ENCODE measurements around the gene APOBEC3G. TPM values are rescaled to one million over a fixed set of nuclear protein-coding genes. Genes with fewer than 3 reads are reported as not detected.
A peak's percentile ranks its signal among the peaks of the same experiment; 100 is the strongest.
"Not testable (repeated sequence)": the region's sequence is repeated elsewhere in the genome, so short reads cannot be mapped to it uniquely, and the experiment has no call there.

Gene APOBEC3G
- total RNA-seq, 2 experiments from 2014 or later, result 45.9 to 47.4 TPM

DNA sequence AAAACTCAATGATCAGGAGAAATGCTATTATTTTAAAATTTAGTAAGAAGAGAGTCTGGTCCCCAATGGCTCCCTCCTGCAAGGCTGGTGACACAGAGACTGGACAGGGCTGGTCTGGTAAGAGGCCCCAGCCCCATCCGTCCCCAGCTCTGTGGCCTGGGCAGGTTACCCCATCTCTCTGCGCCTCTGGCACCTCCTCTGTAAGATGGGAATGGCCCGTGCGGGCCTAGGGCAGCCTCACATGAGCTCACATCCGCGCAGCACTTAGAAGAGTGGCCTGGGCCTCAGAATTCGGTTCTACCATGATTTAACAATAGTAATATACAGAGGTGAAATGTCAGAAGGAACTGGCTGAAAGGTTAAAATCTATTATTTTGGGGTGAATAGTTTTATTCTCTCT, 35.2 kb upstream of the APOBEC3G start:
- no peak for DNase-seq
- no peak for ATAC-seq
- peaks cover 20% of the 10 kb centered on the region for H3K4me1 Mint-ChIP-seq
- H3K36me3 Mint-ChIP-seq (ENCODE audit: low read depth), result peaks cover 12% of the 10 kb centered on the region
- intact Hi-C loops (cut with DNase I, micrococcal nuclease), result loop anchor here in 1 of 2 experiments (2.0 to 5.0 kb wide), 2 partner anchors 21 to 35 kb away; partner anchors contain the start of genes APOBEC3D and APOBEC3G
- H3K9me3 Mint-ChIP-seq (ENCODE audit: low read depth), result no peaks in the 10 kb centered on the region
- H3K4me3 Mint-ChIP-seq, result peak overlapping the region; percentile 86
- CTCF ChIA-PET, result interaction anchor here (0.6 to 0.7 kb wide), 2 partner anchors 97 to 129 kb away, joined by 3 to 4 read pairs; no protein-coding TSS in a partner anchor
- no peaks in the 10 kb centered on the region for H3K27me3 Mint-ChIP-seq
- POLR2A ChIA-PET, result no interaction called here
- peak overlapping the region; percentile 65 for H3K27ac Mint-ChIP-seq

DNA sequence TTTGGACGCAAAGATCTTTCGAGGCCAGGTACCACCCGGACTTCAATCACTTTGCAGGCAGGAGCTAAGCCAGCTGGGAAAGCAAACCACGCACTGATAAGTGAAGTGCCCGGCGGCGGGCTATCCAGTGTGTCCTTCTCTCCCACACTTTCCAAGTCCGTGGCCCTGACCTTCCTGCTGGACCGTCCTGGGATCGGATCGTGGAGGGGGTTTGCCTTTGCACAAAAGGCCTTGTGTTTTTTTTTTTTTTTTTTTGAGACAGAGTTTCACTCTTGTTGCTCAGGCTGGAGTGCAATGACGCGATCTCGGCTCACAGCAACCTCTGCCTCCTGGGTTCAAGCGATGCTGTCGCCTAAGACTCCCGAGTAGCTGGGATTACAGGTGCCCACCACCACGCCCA, 34.0 kb upstream of the APOBEC3G start:
- H3K27me3 Mint-ChIP-seq; H3K4me3 Mint-ChIP-seq; POLR2A ChIA-PET; H3K27ac Mint-ChIP-seq; ATAC-seq; CTCF ChIA-PET; H3K9me3 Mint-ChIP-seq (ENCODE audit: low read depth); DNase-seq: not testable (repeated sequence)
- peaks cover 16% of the 10 kb centered on the region for H3K4me1 Mint-ChIP-seq
- peaks cover 12% of the 10 kb centered on the region for H3K36me3 Mint-ChIP-seq (ENCODE audit: low read depth)
- intact Hi-C loops (cut with DNase I, micrococcal nuclease), result loop anchor here in 1 of 2 experiments (5.0 kb wide), 1 partner anchor 34 kb away; the partner anchor contains the start of gene APOBEC3G

DNA sequence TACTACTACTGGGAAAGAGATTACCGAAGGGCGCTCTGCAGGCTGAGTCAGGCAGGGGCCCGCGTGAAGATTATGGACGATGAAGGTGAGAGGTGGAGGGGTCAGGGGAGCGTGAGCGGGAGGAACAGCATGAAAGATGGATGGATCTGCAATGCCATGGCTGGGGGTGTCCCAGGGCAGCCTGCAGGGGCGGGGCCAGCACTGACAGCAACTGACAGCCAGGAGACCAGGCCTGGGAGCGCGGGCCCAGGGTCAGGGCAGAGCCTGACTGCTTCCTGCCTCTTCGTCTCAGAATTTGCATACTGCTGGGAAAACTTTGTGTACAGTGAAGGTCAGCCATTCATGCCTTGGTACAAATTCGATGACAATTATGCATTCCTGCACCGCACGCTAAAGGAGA, 31.9 kb upstream of the APOBEC3G start:
- POLR2A ChIA-PET, CTCF ChIA-PET: not testable (repeated sequence)

DNA sequence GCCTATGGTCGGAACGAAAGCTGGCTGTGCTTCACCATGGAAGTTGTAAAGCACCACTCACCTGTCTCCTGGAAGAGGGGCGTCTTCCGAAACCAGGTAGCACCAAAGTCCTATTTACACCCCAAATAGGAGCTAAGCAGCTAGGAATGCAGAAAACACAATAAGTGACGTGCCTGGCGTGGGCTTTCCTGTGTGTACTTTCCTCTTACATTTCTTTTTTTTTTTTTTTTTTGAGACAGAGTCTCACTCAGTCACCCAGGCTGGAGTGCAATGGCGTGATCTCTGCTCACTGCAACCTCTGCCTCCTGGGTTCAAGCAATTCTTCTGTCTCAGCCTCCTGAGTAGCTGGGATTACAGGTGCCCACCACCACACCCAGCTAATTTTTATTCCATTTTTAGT, 27.6 kb upstream of the APOBEC3G start:
- intact Hi-C loops (cut with DNase I, micrococcal nuclease); H3K4me3 Mint-ChIP-seq; H3K27me3 Mint-ChIP-seq; H3K27ac Mint-ChIP-seq; H3K9me3 Mint-ChIP-seq (ENCODE audit: low read depth); H3K36me3 Mint-ChIP-seq (ENCODE audit: low read depth); DNase-seq; POLR2A ChIA-PET; ATAC-seq; H3K4me1 Mint-ChIP-seq: not testable (repeated sequence)
- CTCF ChIA-PET, result interaction anchor here (0.7 kb wide), 1 partner anchor 612 kb away, joined by 3 read pairs; no protein-coding TSS in a partner anchor

More for the DNA sequence above, 31.9 kb upstream of the APOBEC3G start:
- H3K27me3 Mint-ChIP-seq; DNase-seq; H3K9me3 Mint-ChIP-seq (ENCODE audit: low read depth); H3K4me3 Mint-ChIP-seq; ATAC-seq; H3K27ac Mint-ChIP-seq; intact Hi-C loops (cut with DNase I, micrococcal nuclease): not testable (repeated sequence)
- Mint-ChIP-seq H3K36me3 (ENCODE audit: low read depth) (peaks cover 12% of the 10 kb centered on the region), H3K4me1 (peaks cover 13% of the 10 kb centered on the region)

DNA sequence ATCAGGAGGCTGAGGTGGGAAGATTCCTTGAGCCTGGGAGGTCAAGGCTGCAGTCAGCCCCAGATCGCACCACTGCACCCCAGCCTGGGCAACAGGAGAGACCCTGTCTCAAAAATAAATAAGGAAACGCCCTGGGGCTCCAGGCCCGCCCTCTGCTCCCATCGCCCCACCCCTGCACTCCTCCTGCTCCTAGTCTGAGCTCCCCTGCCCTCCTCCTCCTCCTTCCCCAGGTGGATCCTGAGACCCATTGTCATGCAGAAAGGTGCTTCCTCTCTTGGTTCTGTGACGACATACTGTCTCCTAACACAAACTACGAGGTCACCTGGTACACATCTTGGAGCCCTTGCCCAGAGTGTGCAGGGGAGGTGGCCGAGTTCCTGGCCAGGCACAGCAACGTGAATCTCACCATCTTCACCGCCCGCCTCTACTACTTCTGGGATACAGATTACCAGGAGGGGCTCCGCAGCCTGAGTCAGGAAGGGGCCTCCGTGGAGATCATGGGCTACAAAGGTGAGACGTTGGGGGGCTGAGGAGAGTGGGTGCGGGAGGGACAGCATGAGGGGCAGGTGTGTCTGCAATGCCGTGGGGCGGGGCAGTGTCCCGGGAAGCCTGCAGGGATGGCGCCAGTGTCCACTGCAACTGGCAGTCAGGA, 25.1 kb upstream of the APOBEC3G start:
- ATAC-seq; H3K4me1 Mint-ChIP-seq; H3K4me3 Mint-ChIP-seq; intact Hi-C loops (cut with DNase I, micrococcal nuclease); H3K36me3 Mint-ChIP-seq (ENCODE audit: low read depth); DNase-seq; H3K27me3 Mint-ChIP-seq; H3K27ac Mint-ChIP-seq; H3K9me3 Mint-ChIP-seq (ENCODE audit: low read depth); POLR2A ChIA-PET; CTCF ChIA-PET: not testable (repeated sequence)

DNA sequence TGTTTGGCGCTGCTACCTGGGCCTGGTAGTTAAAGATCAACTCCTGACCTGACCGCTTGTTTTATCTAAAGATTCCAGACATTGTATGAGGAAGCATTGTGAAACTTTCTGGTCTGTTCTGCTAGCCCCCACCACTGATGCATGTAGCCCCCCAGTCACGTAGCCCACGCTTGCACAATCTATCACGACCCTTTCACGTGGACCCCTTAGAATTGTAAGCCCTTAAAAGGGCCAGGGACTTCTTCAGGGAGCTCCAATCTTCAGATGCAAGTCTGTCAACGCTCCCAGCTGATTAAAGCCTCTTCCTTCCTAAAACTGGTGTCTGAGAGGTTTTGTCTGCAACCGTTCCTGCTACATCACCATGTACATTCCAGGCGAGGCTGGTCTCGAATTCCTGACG, 21.4 kb upstream of the APOBEC3G start:
- Mint-ChIP-seq H3K27ac (no peak overlapping the region), H3K36me3 (ENCODE audit: low read depth) (no peaks in the 10 kb centered on the region), H3K27me3 (no peaks in the 10 kb centered on the region), H3K4me3 (no peak overlapping the region), H3K4me1 (no peaks in the 10 kb centered on the region), H3K9me3 (ENCODE audit: low read depth) (no peaks in the 10 kb centered on the region)
- DNase-seq (no peak), ATAC-seq (no peak)
- ChIA-PET CTCF (interaction anchor here (0.6 kb wide), 1 partner anchor 15 kb away, joined by 3 read pairs; no protein-coding TSS in a partner anchor), POLR2A (no interaction called here)
- intact Hi-C loops (cut with DNase I, micrococcal nuclease), result no loop called here

DNA sequence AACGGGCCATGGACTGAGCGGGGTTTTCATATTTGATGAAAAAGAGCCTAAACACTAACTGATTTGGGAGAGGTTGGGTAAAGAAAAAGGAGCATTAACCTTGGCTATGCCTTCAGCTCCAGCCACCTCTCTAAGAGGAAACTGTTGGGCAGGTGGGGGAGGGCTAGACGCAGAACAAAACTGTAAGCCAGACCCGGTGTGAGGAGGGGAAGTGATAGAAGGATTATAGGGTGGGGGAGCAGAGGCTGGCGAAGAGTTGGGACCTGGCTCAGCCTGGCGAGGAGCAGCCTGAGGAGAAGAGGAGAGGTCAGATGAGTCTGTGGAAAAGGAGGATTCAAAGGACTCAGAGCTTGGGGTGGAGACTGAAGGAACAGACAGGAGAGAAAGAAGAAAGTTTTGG, 15.8 kb upstream of the APOBEC3G start:
- POLR2A ChIA-PET; H3K9me3 Mint-ChIP-seq (ENCODE audit: low read depth); DNase-seq; H3K27ac Mint-ChIP-seq; H3K4me1 Mint-ChIP-seq; intact Hi-C loops (cut with DNase I, micrococcal nuclease); H3K36me3 Mint-ChIP-seq (ENCODE audit: low read depth); ATAC-seq; H3K4me3 Mint-ChIP-seq; CTCF ChIA-PET; H3K27me3 Mint-ChIP-seq: not testable (repeated sequence)

DNA sequence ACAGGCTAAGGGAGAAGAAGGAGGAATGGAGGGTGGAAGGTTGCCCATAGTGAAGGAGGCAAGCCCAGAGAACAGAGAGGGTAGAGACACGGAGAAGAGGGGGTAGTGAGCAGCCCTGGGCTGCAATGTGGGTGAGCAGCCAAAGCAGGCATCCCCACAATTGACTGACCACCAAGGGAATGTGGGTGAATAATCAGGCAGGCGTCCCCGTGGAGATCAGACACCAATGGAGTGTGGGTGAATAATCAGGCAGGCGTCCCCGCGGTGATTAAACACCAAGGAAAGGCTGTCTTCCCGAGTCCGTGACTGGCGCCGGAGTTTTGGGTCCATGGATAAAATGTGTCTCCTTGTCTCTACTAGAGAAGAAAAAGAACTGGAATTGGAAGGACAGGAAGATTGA, 15.1 kb upstream of the APOBEC3G start:
- H3K36me3 Mint-ChIP-seq (ENCODE audit: low read depth); DNase-seq; H3K27me3 Mint-ChIP-seq; H3K27ac Mint-ChIP-seq; intact Hi-C loops (cut with DNase I, micrococcal nuclease); H3K4me1 Mint-ChIP-seq; H3K9me3 Mint-ChIP-seq (ENCODE audit: low read depth); H3K4me3 Mint-ChIP-seq; ATAC-seq; POLR2A ChIA-PET; CTCF ChIA-PET: not testable (repeated sequence)

DNA sequence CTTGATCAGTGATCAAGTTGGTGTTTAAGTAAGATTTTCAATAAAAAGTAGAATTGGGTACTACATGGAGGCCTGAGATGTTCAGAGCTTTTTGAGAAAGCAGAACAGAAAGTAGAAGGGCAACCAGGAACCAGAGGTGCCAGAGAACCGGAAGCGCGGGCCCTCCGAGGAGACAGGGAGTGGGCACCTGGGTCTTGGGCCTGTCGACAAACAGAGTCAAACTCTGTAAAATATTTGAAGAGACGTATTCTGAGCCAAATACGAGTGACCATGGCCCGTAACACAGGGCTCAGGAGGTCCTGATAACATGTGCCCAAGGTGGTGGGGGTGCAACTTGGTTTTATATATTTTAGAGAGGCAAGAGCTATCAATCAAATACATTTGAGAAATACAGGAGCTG, 13.2 kb upstream of the APOBEC3G start:
- H3K36me3 Mint-ChIP-seq (ENCODE audit: low read depth); H3K27me3 Mint-ChIP-seq; H3K27ac Mint-ChIP-seq; CTCF ChIA-PET; H3K9me3 Mint-ChIP-seq (ENCODE audit: low read depth); intact Hi-C loops (cut with DNase I, micrococcal nuclease); H3K4me3 Mint-ChIP-seq; DNase-seq; ATAC-seq; POLR2A ChIA-PET; H3K4me1 Mint-ChIP-seq: not testable (repeated sequence)

DNA sequence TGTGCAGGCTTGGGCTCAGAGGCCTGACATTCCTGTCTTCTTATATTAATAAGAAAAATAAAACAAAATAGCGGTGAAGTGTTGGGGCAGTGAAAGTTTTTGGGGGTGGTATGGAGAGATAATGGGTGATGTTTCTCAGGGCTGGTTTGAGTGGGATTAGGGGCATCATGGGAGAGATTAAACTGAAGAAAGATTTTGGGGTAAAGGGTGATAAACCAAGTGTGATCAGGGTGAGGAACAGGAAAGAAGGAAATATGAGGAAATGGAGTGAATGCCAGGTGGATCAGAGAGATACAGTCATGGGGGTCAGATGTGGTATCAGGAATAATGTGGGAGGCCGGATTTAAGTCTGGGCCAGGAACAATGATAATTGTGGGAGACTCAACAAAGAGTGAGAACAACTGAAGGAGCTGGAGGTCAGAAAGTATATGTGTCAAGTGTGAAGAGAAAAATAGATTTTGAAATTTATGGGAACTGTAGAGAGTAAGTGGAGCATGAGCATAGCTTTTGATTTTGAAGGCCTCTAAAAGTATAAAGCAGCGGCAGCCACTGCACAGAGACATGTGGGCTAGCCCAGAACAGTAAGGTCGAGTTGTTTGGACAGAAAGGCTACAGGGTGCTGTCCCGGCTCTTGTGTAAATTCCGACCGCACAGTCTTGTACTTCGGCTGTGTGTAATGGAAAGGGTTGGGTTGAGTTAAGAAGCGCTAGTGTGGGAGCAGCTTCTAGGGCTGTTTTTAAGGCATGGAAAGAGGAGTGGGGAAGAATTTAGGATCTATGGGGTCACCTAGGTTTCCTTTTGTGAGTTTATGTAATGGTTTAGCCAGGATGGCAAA, 10.4 kb upstream of the APOBEC3G start:
- intact Hi-C loops (cut with DNase I, micrococcal nuclease); H3K27me3 Mint-ChIP-seq; DNase-seq; ATAC-seq; H3K4me3 Mint-ChIP-seq; H3K9me3 Mint-ChIP-seq (ENCODE audit: low read depth); H3K4me1 Mint-ChIP-seq; H3K27ac Mint-ChIP-seq; H3K36me3 Mint-ChIP-seq (ENCODE audit: low read depth); POLR2A ChIA-PET; CTCF ChIA-PET: not testable (repeated sequence)

DNA sequence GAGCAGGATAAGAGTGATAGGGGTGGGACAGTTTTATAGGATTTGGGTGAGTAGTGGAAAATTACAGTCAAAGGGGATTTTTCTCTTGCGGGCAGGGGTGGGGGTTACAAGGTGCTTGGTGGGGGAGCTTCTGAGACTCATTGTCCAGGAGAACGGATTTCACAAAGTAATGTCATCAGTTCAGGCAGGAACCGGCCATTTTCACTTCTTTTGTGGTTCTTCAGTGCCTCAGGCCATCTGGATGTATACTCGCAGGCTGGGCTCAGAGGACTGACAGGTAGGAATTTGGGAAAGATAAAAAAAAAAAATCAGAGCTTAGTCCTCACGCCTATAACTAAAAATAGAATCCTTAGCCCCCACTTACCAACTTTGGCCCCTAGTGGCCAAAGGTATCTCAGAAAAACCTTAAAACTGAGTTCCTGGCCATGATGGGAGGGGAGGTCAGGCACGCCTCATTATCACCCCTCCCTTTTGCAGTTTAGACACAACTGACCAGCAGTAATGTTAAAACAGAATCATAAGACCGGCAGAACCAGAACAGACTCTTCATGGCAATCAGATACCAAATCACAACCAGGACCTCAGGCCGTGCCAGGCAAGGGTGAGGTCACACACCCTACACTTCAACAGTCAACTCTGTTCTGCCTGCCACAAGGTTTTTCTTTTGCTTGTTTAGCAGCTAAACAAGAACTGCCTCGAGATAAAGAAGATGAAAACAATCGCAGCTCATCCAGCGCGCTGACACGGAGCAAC, 8.9 kb upstream of the APOBEC3G start:
- CTCF ChIA-PET, result interaction anchor here (0.7 kb wide), 1 partner anchor 60 kb away, joined by 3 read pairs; no protein-coding TSS in a partner anchor
- H3K27ac Mint-ChIP-seq, result peak overlapping the region; percentile 4
- H3K9me3 Mint-ChIP-seq (ENCODE audit: low read depth), result no peaks in the 10 kb centered on the region
- no peaks in the 10 kb centered on the region for H3K27me3 Mint-ChIP-seq
- no peaks in the 10 kb centered on the region for H3K36me3 Mint-ChIP-seq (ENCODE audit: low read depth)
- H3K4me1 Mint-ChIP-seq, result peaks cover 4% of the 10 kb centered on the region
- POLR2A ChIA-PET, result no interaction called here
- no peak for DNase-seq
- no peak overlapping the region for H3K4me3 Mint-ChIP-seq
- intact Hi-C loops (cut with DNase I, micrococcal nuclease), result no loop called here
- ATAC-seq, result no peak

Measured in activated CD4-positive, alpha-beta T cell treated with anti-CD3 and anti-CD28 coated beads for 36 hours (primary cell).